Stimulated activated CD4-positive, alpha-beta T cell treated with anti-CD3 and anti-CD28 coated beads, Interleukin-12 subunit alpha, Interleukin-12 subunit beta, amount 100 ng/mL, for 48 hours (primary cell): ENCODE measurements around the gene BLOC1S4.

Experiments used
- DNase-seq, 3 donors: peaks; one replicate each; pipeline ENCODE4 v3.0.0-alpha.2; 2020; ENCODE audit warnings: low read depth in 2 of 3, low spot score in 1 of 3

Gene BLOC1S4

GRCh38 chr4:6761649-6762615 lies 46.0 kb downstream of the BLOC1S4 start:
- no peak for DNase-seq

GRCh38 chr4:6763330-6763851 lies 47.4 kb downstream of the BLOC1S4 start:
- DNase-seq: no peak

- no peak for DNase-seq
Observed at GRCh38 chr4:6764976-6765620, 49.1 kb downstream of the BLOC1S4 start.

GRCh38 chr4:6765703-6766102 lies 49.7 kb downstream of the BLOC1S4 start:
- DNase-seq: no peak
